Inflammatory macrophage treated with lipopolysaccharide for 4 hours (primary cell): Measurements from ENCODE around the gene SCT.

Experiments
- DNase-seq: peaks from one replicate; pipeline ENCODE4 v3.0.0-alpha.2; 2020

SCT gene

DNA sequence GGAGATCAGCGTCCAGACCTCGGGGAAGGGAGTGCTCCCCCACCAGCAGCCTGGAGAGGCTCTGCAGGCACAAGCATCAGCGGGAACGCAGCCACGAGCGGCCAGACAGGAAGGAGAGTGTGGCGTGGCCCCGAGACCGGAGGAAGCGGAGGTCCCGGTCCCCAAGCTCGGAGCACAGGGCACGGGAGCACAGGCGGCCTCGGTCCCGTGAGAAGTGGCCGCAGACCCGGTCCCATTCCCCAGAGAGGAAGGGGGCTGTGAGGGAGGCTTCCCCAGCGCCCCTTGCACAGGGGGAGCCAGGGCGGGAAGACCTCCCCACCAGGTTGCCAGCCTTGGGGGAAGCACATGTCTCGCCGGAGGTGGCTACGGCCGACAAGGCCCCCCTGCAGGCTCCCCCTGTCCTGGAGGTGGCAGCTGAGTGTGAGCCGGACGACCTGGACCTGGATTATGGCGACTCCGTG, 18.2 kb downstream of the SCT start:
- DNase-seq = no peak

DNA sequence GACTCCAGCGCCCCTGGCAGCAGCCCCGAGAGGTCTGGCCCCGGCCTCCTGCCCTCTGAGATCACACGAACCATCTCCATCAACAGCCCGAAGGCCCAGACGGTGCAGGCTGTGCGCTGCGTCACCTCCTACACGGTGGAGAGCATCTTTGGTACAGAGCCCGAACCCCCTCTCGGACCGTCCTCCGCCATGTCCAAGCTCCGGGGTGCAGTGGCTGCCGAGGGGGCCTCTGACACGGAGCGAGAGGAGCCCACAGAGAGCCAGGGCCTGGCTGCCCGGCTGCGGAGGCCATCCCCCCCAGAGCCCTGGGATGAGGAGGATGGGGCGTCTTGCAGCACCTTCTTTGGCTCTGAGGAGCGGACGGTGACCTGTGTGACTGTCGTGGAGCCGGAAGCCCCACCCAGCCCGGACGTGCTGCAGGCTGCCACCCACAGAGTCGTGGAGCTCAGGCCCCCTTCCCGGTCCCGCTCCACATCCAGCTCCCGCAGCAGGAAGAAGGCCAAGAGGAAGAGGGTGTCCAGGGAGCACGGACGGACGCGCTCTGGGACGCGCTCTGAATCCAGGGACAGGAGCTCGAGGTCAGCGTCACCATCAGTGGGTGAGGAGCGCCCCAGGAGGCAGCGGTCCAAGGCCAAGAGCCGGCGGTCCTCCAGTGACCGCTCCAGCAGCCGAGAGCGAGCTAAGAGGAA, 18.9 kb downstream of the SCT start:
- DNase-seq = no peak

DNA sequence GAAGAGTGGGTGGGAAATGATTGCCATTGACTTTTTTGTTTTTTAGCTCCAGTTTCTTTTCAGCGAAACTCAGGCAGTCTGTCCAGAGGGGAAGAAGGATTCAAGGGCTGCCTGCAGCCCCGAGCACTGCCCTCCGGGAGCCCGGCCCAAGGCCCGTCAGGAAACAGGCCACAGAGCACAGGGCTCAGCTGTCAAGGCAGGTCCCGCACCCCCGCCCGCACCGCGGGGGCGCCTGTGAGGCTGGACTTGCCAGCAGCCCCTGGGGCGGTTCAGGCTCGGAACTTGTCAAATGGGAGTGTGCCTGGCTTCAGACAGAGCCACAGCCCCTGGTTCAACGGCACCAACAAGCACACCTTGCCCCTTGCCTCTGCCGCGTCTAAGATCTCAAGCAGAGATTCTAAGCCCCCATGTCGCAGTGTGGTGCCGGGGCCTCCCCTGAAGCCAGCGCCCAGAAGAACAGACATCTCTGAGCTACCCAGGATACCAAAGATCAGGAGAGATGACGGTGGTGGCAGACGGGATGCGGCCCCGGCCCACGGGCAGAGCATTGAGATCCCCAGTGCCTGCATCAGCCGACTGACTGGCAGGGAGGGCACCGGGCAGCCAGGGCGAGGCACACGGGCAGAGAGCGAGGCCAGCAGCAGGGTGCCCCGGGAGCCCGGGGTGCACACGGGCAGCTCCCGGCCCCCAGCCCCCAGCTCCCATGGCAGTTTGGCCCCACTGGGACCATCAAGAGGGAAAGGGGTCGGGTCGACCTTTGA, 19.8 kb downstream of the SCT start:
- no peak for DNase-seq

DNA sequence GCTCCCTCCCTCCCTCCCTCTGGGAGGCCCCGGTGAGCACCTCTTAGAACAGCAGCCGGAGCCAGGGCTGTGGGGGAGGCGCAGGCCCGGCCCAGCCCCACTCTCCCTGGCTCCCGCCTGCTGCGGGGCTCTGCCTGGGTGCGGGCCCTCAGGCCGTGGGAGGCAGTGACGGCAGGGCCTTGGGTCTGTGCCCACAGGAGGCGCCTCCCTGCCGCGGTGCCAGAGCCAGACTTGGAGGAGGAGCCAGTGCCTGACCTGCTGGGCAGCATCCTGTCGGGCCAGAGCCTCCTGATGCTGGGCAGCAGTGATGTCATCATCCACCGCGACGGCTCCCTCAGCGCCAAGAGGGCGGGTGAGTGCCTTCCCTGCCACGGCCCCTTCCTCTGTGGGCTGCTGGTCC, 20.7 kb downstream of the SCT start:
- DNase-seq = no peak

DNA sequence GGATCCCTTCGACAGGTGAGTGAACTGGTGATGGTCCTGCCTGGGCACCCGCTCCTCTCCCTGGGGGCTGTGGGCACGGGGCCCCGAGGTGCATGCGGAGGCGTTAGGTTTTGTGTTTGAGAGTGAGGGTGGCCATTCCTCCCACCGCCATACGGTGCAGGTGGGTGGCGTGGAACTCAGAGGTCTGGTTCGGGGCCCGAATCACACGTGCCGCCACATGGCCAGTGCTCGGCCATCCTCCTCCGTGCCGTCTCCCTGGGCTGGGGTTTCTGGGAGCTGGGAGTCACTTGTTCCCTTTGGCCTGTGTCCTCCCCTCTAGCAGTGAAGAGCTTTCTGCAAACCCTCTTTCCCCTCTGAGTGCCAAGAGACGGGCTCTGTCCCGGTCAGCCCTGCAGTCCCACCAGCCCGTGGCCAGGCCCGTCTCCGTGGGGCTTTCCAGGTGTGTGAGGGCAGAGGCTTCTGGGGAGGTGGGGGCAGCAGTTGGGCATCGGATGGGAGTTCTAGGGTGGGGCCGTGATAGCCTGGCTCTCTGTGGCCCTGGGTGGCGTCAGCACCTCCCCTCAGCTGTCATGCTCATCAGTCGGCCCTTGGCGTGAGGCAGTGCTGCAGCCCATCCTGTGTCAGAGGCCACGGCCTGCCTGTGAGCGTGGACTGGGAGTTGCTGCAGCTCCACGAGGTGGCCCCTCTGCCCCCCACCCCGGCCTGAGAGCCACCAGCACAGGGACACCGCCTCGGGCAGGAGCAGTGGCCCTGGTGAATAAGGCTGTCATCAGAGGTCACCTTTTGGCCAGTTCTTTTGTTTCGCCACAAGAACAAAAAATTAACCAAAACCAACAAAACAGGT, 21.5 kb downstream of the SCT start:
- no peak for DNase-seq

DNA sequence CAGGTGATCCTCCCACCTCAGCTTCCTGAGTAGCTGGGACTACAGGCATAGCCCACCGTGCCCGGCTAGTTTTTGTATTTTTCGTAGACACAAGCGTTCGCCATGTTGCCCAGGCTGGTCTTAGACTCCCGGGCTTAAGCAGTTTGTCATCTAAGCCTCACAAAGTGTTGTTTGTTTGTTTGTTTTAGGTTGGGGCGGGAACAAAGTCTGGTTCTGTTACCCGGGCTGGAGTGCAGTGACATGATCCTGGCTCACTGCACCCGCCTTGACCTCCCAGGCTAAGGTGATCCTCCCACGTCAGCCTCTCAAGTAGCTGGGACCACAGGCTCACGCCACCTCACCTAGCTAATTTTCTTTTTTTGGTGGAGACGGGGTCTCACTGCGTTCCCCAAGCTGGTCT, 23.8 kb downstream of the SCT start:
- no peak for DNase-seq

DNA sequence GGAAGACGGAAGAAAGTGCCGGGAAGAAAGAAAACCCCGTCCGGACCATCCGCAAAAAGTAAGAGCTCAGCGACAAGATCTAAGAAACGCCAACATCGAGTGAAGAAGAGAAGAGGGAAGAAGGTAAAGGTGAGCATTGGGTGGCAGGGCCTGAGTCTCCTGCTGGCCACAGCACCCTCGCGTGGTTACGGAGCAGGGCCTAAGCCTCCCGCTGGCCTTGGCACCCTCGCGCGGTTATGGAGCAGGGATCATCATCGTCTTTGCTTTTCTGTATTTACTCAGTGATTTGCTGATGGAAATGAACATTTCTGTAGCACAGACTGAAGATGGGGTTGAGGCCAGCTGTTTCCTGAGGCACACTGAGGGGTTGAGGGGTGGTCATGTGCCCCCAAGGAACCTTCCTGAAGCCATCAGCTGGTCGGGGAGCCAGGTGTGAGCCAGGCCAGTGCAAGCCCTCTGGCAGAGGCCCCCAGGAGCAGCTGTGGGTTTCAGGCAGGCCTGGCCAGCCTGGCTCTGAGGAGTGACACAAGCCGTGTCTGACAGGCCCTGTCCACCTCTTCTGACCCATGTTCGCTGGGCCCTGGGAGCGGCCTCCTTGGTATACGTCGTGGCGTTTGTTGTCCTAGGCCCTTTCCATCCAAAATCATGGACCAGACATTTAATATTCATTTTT, 25.3 kb downstream of the SCT start:
- no peak for DNase-seq

DNA sequence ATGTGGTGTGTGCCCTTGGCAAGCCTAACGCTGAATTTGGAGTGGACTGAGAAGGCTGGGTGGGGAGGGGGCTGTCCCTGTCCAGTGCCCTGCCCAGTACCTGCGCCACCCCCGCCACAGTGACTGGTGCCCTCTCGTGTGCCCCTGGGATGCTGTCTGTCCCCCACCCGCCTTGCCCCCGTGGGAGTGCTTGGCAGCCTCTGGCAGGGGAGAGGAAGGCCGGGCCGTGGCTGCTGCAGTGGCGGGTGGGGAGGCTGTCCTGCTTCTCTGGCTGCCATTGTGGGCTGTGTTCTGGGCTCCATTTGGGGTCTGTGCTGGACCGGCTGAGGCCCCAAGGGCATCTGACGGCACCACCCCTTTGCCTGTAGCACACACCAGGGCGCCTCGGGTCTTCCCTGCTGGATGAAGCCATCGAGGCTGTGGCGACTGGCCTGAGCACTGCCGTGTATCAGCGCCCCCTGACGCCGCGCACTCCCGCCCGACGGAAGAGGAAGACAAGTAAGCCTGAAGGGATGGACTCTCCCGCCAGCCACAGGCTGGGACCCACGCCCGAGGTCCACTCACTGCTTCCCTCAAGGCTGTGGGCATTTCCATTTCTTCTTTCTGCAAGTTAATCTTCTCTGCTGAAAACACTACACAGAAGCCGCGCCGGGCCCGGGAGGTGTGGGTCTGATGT, 28.8 kb downstream of the SCT start:
- no peak for DNase-seq

DNA sequence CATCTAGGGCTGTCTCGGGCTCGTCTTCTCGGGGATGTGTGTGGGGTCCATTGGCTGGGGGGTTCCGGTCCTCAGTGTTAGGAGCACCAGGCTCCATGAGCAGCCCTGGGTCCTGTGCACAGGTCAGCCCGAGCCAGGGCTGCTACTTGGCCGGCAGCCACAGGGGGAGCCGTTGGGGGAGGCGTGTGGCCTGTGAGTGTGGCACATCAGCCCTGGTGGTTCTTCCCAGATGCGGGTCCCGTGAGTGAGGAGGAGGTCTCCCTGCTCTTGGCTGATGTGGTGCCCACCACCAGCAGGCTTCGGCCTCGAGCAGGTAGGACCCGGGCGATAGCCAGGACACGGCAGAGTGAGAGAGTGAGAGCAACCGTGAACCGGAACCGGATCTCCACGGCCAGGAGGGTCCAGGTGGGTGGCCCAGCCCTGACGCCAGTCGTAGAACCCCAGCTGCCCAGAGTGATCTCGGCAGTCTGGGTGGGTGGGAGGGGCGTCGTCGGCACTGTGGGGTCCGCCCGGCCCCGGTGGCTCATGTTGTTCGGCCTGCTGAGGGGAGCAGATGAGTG, 29.7 kb downstream of the SCT start:
- no peak for DNase-seq

DNA sequence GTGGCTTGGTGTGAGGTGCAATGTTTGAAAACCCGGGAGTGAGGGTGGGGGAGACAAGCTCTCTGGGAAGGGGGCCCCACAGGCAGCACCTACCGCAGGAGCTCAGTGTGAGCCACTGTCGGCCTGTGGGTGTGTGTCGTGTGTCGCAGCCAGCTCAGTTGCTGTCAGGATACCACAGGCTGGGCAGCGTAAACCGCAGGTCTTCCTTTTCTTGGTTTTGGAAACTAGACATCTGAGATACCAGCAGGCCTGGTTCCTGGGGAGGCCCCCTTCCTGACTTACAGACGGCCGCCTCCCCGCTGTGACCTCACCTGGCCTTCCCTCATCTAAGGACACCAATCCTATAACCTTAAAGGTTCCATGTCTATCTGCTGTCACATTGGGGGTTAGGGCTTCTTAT, 30.6 kb downstream of the SCT start:
- DNase-seq = no peak

DNA sequence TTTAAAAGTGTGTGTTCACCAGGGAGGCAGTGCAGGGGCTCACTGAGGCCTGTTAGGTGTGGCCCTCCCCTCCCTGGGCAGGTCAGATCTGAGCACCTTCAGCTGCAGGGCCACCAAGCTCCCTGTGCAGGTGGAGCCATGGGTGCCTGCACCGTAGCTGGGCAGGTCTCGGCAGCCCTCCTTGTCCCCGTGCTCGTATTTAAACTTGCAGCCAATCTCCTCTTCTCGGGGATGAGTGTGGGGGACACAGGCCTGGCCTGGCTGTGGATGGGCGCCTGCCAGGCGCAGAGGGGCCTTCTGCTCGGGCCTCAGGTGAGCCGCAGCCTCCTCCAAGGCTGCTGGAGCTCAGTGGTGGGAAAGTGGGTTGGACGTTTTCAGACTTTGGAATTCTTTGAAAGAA, 31.6 kb downstream of the SCT start:
- DNase-seq = no peak

DNA sequence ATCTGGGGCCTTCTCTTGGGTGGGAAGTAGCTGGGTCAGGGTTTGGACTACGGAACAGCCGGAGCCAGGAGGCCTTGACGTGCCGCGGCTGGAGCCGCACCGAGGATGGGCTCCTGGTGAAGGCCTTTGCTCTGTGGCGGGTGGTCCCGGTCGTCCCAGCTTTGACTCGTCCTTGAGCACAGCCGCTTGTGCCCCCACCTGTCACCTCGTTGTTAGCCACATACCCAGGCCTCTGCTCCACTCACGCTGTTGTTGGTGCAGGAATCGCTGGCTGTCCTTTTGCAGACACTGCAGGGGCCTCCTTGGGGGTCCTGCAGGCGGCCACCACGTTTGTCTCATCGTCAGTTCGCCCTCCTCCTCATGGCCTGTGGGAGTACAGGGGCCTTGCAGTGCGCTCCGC, 33.6 kb downstream of the SCT start:
- no peak for DNase-seq

DNA sequence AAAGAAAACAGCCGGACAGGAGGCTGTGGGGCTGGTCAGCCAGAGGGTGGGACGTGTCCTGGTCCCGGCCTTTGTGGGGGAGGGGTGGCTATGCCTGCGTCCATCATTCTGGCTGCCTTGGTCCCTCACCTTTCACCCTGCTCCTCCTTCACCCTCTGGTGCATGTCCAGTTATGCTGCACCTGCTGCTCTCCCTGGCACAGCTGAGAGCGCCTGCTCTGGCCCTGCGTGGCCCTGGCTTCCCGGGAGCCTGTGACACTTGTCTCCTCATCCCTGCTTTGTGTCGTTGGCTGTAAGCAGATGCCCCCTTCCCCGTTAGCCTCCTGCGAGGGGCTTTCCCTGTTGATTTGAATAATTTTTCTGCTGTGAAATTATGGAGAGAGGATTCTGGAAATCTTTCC, 34.1 kb downstream of the SCT start:
- no peak for DNase-seq

DNA sequence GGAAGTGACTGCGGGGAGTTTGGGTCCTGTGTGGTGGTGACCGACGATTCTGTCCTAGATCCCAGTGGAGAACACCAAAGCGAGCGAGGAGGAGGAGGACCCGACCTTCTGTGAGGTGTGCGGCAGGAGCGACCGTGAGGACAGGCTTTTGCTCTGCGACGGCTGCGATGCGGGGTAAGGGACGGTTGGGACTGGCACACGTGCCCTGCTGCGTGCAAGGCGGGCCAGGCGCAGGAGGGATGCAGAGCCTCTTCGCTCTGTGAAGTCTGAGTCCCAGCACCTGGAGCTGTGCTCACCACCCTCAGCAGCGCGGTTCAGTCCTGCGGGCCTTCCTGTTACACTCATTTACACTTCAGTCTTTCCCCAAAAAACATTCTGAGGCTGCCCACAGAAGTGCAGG, 34.5 kb downstream of the SCT start:
- no peak for DNase-seq

DNA sequence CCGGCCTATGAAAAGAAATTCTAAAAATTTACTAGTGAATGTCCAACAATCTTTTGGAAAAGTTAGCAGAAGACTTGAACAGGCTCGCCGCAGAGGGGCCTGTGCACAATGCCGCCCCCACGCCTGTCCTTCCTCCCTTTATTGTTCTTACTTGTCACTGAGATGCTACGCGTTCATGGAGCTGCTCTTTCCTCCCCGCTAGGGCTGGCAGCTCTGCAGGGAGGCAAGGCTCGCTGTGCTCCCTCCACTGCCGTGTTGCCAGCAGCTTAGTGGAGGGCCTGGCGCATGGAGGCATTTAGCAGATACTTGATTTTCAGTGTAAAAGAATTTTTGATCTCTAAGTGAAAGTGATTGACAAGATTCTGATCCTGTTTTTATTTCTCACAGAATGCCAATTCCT, 36.0 kb downstream of the SCT start:
- no peak for DNase-seq

DNA sequence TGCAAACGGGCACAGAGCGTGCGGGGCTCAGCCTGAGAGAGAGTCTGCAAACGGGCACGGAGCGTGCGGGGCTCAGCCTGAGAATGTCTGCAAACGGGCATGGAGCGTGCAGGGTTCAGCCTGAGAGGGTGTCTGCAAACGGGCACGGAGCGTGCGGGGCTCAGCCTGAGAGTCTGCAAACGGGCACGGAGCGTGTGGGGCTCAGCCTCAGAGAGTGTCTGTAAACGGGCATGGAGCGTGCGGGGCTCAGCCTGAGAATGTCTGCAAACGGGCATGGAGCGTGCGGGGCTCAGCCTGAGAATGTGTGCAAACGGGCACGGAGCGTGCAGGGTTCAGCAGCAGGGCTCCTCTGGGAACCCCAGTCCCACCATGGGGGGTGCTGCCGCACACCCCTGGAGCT, 37.2 kb downstream of the SCT start:
- no peak for DNase-seq

DNA sequence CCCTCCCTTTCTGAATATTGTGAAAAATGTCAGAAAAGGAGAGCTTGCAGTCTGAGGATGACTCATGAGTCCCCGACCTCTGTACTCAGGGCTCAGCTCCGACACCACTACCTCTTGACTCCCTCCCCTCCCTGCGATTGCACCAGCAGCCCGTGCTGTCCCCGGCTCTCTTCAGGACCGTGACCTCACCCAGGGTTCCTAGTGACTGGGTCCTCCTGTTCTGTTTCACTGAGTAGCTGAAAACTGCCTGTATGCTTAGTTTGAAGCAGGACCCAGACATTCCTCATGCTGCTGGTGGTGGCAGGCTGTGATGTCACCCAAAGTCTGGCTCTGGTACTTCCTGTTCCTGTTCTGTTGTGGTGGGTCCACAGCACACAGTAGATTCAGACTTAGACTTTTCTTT, 39.0 kb downstream of the SCT start:
- DNase-seq = peak; percentile 95

DNA sequence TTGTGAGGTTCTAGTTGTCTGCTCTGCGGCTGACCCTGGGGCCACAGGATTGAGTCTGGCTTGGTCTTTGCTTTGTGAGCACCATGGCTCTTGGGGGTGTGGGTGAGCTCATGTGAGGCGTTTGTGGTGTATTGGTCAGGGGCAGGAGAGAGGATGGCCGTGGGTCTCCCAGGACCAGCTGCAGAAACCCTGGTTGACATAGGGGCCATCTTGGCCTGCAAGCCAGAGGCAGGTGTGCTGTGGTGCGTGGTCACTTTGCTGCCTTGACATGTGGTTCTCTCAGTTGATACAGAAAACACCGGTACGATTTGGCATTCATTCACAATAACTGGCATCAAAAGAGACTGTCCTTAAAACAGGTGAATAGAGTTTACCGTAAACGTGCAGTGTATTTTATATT, 39.4 kb downstream of the SCT start:
- no peak for DNase-seq

DNA sequence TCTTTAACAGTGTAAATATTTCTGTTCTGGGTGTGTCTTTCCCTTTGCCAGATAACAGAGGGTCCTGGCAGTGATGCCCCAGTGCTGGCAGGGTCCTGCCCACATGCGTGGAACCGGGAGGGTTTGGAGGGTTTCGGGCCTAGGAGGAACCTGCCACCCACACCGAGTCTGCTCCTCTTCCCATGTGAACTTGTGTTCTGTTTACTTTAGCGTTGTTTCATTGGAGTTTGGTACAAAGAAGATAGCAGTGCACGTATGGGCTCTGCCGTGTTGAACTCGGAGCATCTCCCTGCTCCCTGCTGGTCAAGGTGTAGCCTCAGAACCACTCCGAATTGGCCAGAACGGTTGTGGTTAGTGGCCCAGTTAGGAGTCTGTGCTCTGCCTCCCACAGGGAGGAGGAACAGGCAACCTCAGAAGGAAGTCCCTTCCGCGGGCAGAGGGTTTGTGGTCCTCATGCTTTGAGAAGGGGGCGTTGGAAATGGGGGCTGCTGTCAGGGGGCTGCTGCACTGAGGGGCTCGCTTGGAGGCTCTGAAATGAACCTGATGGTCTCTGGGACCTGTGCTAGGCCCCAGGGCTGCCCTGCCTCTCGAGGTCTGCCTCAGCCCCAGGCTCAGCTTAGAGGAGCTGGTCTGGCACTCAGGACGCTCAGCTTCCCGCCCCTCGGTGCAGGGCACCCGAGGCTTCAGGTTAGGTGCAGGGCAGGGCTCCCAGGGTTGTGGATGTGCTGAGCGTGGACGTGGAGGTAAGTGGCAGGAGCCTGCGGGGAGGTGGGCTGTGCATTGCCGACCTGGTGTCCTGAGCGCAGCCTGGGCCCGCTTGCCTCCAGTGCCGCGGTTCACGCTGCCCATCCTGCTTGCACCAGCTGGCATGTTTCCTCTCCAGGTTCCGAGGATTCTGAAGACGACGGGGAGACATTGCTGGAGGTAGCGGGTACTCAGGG, 40.3 kb downstream of the SCT start:
- DNase-seq = no peak

DNA sequence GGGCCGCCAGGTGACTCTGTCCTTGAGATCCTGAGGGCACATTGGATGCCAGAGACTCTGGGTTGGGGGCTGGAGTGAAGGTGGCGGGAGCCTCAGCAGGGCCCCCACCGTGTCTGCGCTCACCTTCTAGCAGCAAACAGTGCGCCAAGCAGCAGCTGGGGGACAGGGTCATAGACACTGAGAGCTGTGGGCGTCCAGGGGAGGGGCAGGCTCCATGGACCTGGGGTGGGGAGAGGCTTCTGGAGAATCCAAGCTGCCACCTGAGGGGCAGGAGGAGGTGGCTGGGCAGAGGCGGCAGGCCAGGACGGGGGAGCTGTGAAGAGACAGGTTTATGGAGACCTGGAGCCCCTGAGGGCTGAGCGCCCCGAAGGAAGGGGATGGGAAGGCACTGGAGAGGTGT, 42.7 kb downstream of the SCT start:
- no peak for DNase-seq

DNA sequence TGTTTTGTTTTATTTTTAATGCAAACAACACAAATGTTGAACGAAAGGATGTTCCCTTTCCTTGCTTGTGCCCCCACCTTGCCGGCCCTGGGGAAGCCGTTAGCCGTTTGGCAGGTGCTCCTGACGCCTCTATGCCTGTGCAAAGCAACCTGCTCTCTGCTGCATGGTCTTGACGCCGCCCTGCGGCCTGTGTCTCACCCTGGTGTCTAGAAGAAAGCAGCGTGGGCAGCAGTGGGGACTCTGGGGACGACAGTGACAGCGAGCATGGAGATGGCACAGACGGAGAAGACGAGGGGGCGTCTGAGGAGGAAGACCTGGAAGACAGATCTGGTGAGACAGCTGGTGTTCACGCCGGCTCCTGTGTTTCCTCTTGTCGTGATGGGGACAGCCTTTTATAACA, 45.2 kb downstream of the SCT start:
- DNase-seq = no peak
